ENCODE data around the gene CCDC152.
A peak's percentile ranks its signal among the peaks of the same experiment; 100 is the strongest.

DNA sequence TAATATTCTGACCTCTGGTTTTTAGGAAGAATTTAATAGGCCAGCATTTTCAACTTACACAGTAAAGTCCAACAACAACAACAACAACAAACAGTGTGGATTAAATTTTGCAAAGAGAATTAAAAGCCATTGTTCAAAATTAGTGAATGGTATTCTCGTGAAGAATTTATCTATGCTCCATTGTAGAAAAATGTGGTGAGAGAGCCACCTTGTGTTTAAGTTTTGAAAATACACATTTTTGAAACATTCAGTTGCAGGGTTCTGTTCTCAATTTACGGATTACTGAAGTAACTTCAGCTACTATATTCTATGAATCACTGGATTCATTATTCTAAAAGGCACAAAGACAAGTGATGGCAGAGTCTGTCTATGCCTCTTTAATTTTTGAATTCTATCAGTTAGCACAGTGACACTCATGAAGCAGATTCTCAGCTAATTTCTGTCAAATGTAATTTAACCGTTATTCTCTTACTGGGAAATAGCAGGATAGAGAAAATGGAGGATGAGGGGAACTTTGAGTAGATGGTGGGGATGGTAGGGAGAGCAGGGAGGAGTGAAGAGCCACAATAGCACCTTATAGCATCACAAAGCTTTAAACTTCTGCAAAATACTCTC lies 11.0 kb downstream of the CCDC152 start:
- TF ChIP-seq, protein P1, sequence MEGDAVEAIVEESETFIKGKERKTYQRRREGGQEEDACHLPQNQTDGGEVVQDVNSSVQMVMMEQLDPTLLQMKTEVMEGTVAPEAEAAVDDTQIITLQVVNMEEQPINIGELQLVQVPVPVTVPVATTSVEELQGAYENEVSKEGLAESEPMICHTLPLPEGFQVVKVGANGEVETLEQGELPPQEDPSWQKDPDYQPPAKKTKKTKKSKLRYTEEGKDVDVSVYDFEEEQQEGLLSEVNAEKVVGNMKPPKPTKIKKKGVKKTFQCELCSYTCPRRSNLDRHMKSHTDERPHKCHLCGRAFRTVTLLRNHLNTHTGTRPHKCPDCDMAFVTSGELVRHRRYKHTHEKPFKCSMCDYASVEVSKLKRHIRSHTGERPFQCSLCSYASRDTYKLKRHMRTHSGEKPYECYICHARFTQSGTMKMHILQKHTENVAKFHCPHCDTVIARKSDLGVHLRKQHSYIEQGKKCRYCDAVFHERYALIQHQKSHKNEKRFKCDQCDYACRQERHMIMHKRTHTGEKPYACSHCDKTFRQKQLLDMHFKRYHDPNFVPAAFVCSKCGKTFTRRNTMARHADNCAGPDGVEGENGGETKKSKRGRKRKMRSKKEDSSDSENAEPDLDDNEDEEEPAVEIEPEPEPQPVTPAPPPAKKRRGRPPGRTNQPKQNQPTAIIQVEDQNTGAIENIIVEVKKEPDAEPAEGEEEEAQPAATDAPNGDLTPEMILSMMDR (IDR thresholded peaks at IDR 0.05): peak in 2 of 3 experiments; percentile 63 to 64
- TF ChIP-seq POLR2A (IDR thresholded peaks at IDR 0.05) (no peak), POLR2AphosphoS5 (IDR thresholded peaks at IDR 0.05; ENCODE audit: insufficient read depth in 1 of 2, low read depth in 1 of 2) (no peak)

All from vagina (tissue), 2 donors.